CD4-positive, alpha-beta T cell treated with Interferon gamma for 1 hour (primary cell): Measurements from ENCODE around the gene SLC25A26.

Source experiments
- DNase-seq: peaks from one replicate; pipeline ENCODE4 v3.0.0-alpha.2; 2020

SLC25A26 gene

GRCh38 chr3:66227915-66228314 is 7.1 kb downstream of the SLC25A26 start:
- DNase-seq: no peak

- DNase-seq: no peak
Observed at GRCh38 chr3:66228707-66229106, 7.9 kb downstream of the SLC25A26 start.

- DNase-seq: no peak
Observed at GRCh38 chr3:66229931-66230330, 9.1 kb downstream of the SLC25A26 start.

GRCh38 chr3:66233033-66233432 is 12.2 kb downstream of the SLC25A26 start:
- no peak for DNase-seq

- no peak for DNase-seq
Observed at GRCh38 chr3:66236281-66236680, 15.5 kb downstream of the SLC25A26 start.

GRCh38 chr3:66237552-66237951 is 16.8 kb downstream of the SLC25A26 start:
- DNase-seq: no peak

GRCh38 chr3:66239513-66240123 is 18.8 kb downstream of the SLC25A26 start:
- no peak for DNase-seq

GRCh38 chr3:66241466-66241865 is 20.7 kb downstream of the SLC25A26 start:
- DNase-seq: no peak

- no peak for DNase-seq
Observed at GRCh38 chr3:66242788-66243464, 22.1 kb downstream of the SLC25A26 start.

GRCh38 chr3:66248641-66249040 is 27.8 kb downstream of the SLC25A26 start:
- DNase-seq: no peak

GRCh38 chr3:66253790-66254620 is 33.2 kb downstream of the SLC25A26 start:
- no peak for DNase-seq

GRCh38 chr3:66255865-66256264 is 35.1 kb downstream of the SLC25A26 start:
- DNase-seq: no peak

- no peak for DNase-seq
Observed at GRCh38 chr3:66256806-66257205, 36.0 kb downstream of the SLC25A26 start.

- no peak for DNase-seq
Observed at GRCh38 chr3:66259566-66260255, 38.9 kb downstream of the SLC25A26 start.

GRCh38 chr3:66260431-66260830 is 39.6 kb downstream of the SLC25A26 start:
- no peak for DNase-seq

GRCh38 chr3:66261355-66261754 is 40.6 kb downstream of the SLC25A26 start:
- DNase-seq: no peak

GRCh38 chr3:66265649-66266048 is 44.8 kb downstream of the SLC25A26 start:
- DNase-seq: no peak

- DNase-seq: no peak
Observed at GRCh38 chr3:66266551-66266950, 45.8 kb downstream of the SLC25A26 start.

GRCh38 chr3:66267031-66267430 is 46.2 kb downstream of the SLC25A26 start:
- DNase-seq: no peak

GRCh38 chr3:66267906-66268305 is 47.1 kb downstream of the SLC25A26 start:
- DNase-seq: no peak

- DNase-seq: no peak
Observed at GRCh38 chr3:66268864-66269263, 48.1 kb downstream of the SLC25A26 start.

GRCh38 chr3:66269411-66269810 is 48.6 kb downstream of the SLC25A26 start:
- no peak for DNase-seq

- no peak for DNase-seq
Observed at GRCh38 chr3:66270288-66270687, 49.5 kb downstream of the SLC25A26 start.
